H9 (cell line): ENCODE measurements around the gene DNAJC10. TPM values are rescaled to one million over a fixed set of nuclear protein-coding genes. Genes with fewer than 3 reads are reported as not detected.

Experiments
- DNase-seq: peaks from one replicate; pipeline ENCODE4 v3.0.0-alpha.2; 2017
- H2AFZ ChIP-seq: one replicate; pipeline ENCODE4 v1.6.1; 2013; ENCODE audit warnings: mild to moderate bottlenecking, low read length, control low read depth, moderate library complexity
- H2AK5ac ChIP-seq: 2 replicates; pipeline ENCODE4 v1.6.1; 2013; ENCODE audit warnings: low read length, control low read depth, mixed read lengths; ENCODE audit not compliant: insufficient read length
- H2BK120ac ChIP-seq: one replicate; pipeline ENCODE4 v1.6.1; 2013; ENCODE audit warnings: low read depth, mild to moderate bottlenecking, low read length, control low read depth, inconsistent platforms; ENCODE audit not compliant: poor library complexity, severe bottlenecking
- H2BK12ac ChIP-seq: 2 replicates; pipeline ENCODE4 v1.6.1; 2013; ENCODE audit warnings: low read length, control low read depth, mixed read lengths, low read depth; ENCODE audit not compliant: insufficient read length
- H2BK15ac ChIP-seq: 2 replicates; pipeline ENCODE4 v1.6.1; 2013; ENCODE audit warnings: low read depth, low read length, control low read depth
- H2BK20ac ChIP-seq: one replicate; pipeline ENCODE4 v1.6.1; 2013; ENCODE audit warnings: low read depth, mild to moderate bottlenecking, low read length, control low read depth, inconsistent platforms; ENCODE audit not compliant: poor library complexity, severe bottlenecking
- H2BK5ac ChIP-seq: 2 replicates; pipeline ENCODE4 v1.6.1; 2013; ENCODE audit warnings: low read length, control low read depth, mixed read lengths; ENCODE audit not compliant: insufficient read length
- H3K14ac ChIP-seq: 2 replicates; pipeline ENCODE4 v1.6.1; 2013; ENCODE audit warnings: low read length, control low read depth; ENCODE audit not compliant: insufficient read depth
- H3K18ac ChIP-seq: 2 replicates; pipeline ENCODE4 v1.6.1; 2013; ENCODE audit warnings: low read depth, mild to moderate bottlenecking, mixed read lengths, low read length, control low read depth; ENCODE audit not compliant: insufficient read length
- H3K23ac ChIP-seq: 2 replicates; pipeline ENCODE4 v1.6.1; 2013; ENCODE audit warnings: low read length, control low read depth, mixed read lengths, low read depth; ENCODE audit not compliant: insufficient read length
- H3K23me2 ChIP-seq: 2 replicates; pipeline ENCODE4 v1.6.1; 2013; ENCODE audit warnings: low read depth, mild to moderate bottlenecking, mixed read lengths, low read length, control low read depth; ENCODE audit not compliant: insufficient read length, poor library complexity, severe bottlenecking
- H3K27ac ChIP-seq: 2 replicates; pipeline ENCODE4 v1.5.1; 2013; ENCODE audit warnings: low read length, control low read depth, mixed read lengths, low read depth; ENCODE audit not compliant: insufficient read length
- H3K27me3 ChIP-seq: 2 replicates; pipeline ENCODE4 v1.6.1; 2013; ENCODE audit warnings: low read length, control low read depth, inconsistent platforms; ENCODE audit not compliant: insufficient read depth
- H3K4ac ChIP-seq: 2 replicates; pipeline ENCODE4 v1.6.1; 2013; ENCODE audit warnings: low read depth, mild to moderate bottlenecking, control low read depth, inconsistent platforms, low read length, moderate library complexity
- H3K4me1 ChIP-seq: 2 replicates; pipeline ENCODE4 v1.6.1; 2013; ENCODE audit warnings: low read length, control low read depth, inconsistent platforms; ENCODE audit not compliant: insufficient read depth
- H3K4me2 ChIP-seq: 2 replicates; pipeline ENCODE4 v1.6.1; 2013; ENCODE audit warnings: low read length, control low read depth, mixed read lengths; ENCODE audit not compliant: insufficient read length, insufficient read depth
- H3K56ac ChIP-seq: 2 replicates; pipeline ENCODE4 v1.6.1; 2013; ENCODE audit warnings: low read depth, mild to moderate bottlenecking, mixed read lengths, low read length, control low read depth; ENCODE audit not compliant: insufficient read length
- H3K79me1 ChIP-seq: 2 replicates; pipeline ENCODE4 v1.6.1; 2013; ENCODE audit warnings: low read depth, mild to moderate bottlenecking, moderate library complexity, low read length, control low read depth, inconsistent platforms; ENCODE audit not compliant: insufficient read depth, poor library complexity, severe bottlenecking
- H3K79me2 ChIP-seq: 2 replicates; pipeline ENCODE4 v1.6.1; 2013; ENCODE audit warnings: low read length, control low read depth, inconsistent platforms; ENCODE audit not compliant: insufficient read depth
- H3K9ac ChIP-seq: 2 replicates; pipeline ENCODE4 v1.6.1; 2013; ENCODE audit warnings: low read length, control low read depth, mixed read lengths; ENCODE audit not compliant: insufficient read length; ENCODE audit errors: extremely low read depth
- H3K9me3 ChIP-seq: one replicate; pipeline ENCODE4 v1.6.1; 2013; ENCODE audit warnings: low read depth, low read length, inconsistent platforms; ENCODE audit not compliant: control insufficient read depth
- H3T11ph ChIP-seq: one replicate; pipeline ENCODE4 v1.6.1; 2013; ENCODE audit warnings: mild to moderate bottlenecking, low read length, control low read depth, inconsistent platforms
- H4K20me1 ChIP-seq: one replicate; pipeline ENCODE4 v1.6.1; 2013; ENCODE audit not compliant: control insufficient read depth, insufficient read length, insufficient read depth
- H4K5ac ChIP-seq: 2 replicates; pipeline ENCODE4 v1.6.1; 2013; ENCODE audit warnings: low read depth, mild to moderate bottlenecking, mixed read lengths, low read length, control low read depth; ENCODE audit not compliant: insufficient read length
- H4K8ac ChIP-seq: replicated peaks from 2 replicates; pipeline ENCODE4 v1.6.1; 2013; ENCODE audit warnings: low read length, control low read depth, mixed read lengths, low read depth; ENCODE audit not compliant: insufficient read length
- H4K91ac ChIP-seq: 2 replicates; pipeline ENCODE4 v1.6.1; 2013; ENCODE audit warnings: low read depth, mild to moderate bottlenecking, moderate library complexity, mixed read lengths, low read length, control low read depth; ENCODE audit not compliant: insufficient read length
- H3K27ac Mint-ChIP-seq, 3 experiments: 2 replicates in 2 of 3; 3 replicates in 1 of 3; pipeline ENCODE4 v1.8.0; 2020 to 2021; ENCODE audit warnings: mixed read lengths in 3 of 3, mild to moderate bottlenecking in 1 of 3, moderate library complexity in 1 of 3
- H3K27me3 Mint-ChIP-seq: 2 replicates; pipeline ENCODE4 v1.8.0; 2021; ENCODE audit warnings: low read depth, mild to moderate bottlenecking, moderate library complexity, mixed read lengths
- H3K36me3 Mint-ChIP-seq, 3 experiments: 2 replicates in 2 of 3; 3 replicates in 1 of 3; pipeline ENCODE4 v1.8.0; 2020 to 2021; ENCODE audit warnings: low read depth in 3 of 3, mixed read lengths in 3 of 3; ENCODE audit not compliant: insufficient read depth in 1 of 3
- H3K4me1 Mint-ChIP-seq, 2 experiments: 2 replicates each; pipeline ENCODE4 v1.8.0; 2020; ENCODE audit warnings: mixed read lengths in 2 of 2
- H3K4me3 Mint-ChIP-seq, 2 experiments: 2 replicates in 1 of 2; 3 replicates in 1 of 2; pipeline ENCODE4 v1.8.0; 2020 to 2021; ENCODE audit warnings: mild to moderate bottlenecking in 2 of 2, mixed read lengths in 2 of 2, moderate library complexity in 1 of 2
- H3K9me3 Mint-ChIP-seq, 2 experiments: 2 replicates in 1 of 2; 3 replicates in 1 of 2; pipeline ENCODE4 v1.8.0; 2020; ENCODE audit warnings: mild to moderate bottlenecking in 2 of 2, mixed read lengths in 2 of 2, moderate library complexity in 1 of 2
- CTCF ChIP-seq: fragments of 200-600 bp; sonication (generic); conservative IDR thresholded peaks from 3 replicates; pipeline ENCODE4 v1.8.0; 2021; ENCODE audit warnings: antibody characterized with exemption, mild to moderate bottlenecking
- WGBS: extraction: QIAGEN DNeasy Blood & Tissue Kit; methylation state at CpG from one replicate; pipeline ENCODE4 v1.1.7; 2013; ENCODE audit warnings: missing lambda C conversion rate, low lambda C conversion rate, mixed read lengths; ENCODE audit not compliant: insufficient read length; ENCODE audit errors: extremely low coverage; 5-methylcytosine and 5-hydroxymethylcytosine counted together
- total RNA-seq: library from RNA; stranded (reverse); gene quantifications from 2 replicates; pipeline ENCODE4 v1.2.1, GENCODE V29; 2021

The DNAJC10 gene
- total RNA-seq, 1 experiment from 2014 or later = 129 TPM

- Histone ChIP-seq H4K8ac (no peak overlapping the region), H3K4me2 (no peak overlapping the region), H3T11ph (no peak overlapping the region), H3K18ac (no peak overlapping the region), H3K23ac (no peak overlapping the region), H3K56ac (no peak overlapping the region), H4K20me1 (no peaks in the 10 kb centered on the region), H3K9ac (no peak overlapping the region), H4K5ac (no peak overlapping the region), H2BK20ac (no peak overlapping the region), H2BK15ac (no peak overlapping the region), H3K79me2 (no peaks in the 10 kb centered on the region), H2AFZ (no peak overlapping the region), H3K79me1 (no peaks in the 10 kb centered on the region), H2BK12ac (no peak overlapping the region), H3K23me2 (no peaks in the 10 kb centered on the region), H4K91ac (no peak overlapping the region), H3K27me3 (no peaks in the 10 kb centered on the region), H3K14ac (no peak overlapping the region), H3K4ac (no peak overlapping the region), H3K9me3 (no peaks in the 10 kb centered on the region), H3K27ac (no peak overlapping the region), H3K4me1 (no peaks in the 10 kb centered on the region), H2BK5ac (no peak overlapping the region), H2AK5ac (no peak overlapping the region), H2BK120ac (no peak overlapping the region)
- no peaks in the 10 kb centered on the region for H3K36me3 Mint-ChIP-seq
- H3K27me3 Mint-ChIP-seq = no peaks in the 10 kb centered on the region
- DNase-seq = no peak
- no peaks in the 10 kb centered on the region for H3K9me3 Mint-ChIP-seq
- H3K4me3 Mint-ChIP-seq = no peak overlapping the region
- TF ChIP-seq CTCF = no peak
- no peak overlapping the region for H3K27ac Mint-ChIP-seq
- H3K4me1 Mint-ChIP-seq = peaks cover 5 to 16% of the 10 kb centered on the region in 2 experiments
- no CpG with 5 or more reads among the region's 2 CpGs for WGBS
Measured at GRCh38 chr2:182798736-182799135, 82.7 kb downstream of the DNAJC10 start.
